ENCODE results near the gene SEZ6L2.
A peak's percentile ranks its signal among the peaks of the same experiment; 100 is the strongest.

SEZ6L2 gene

GRCh38 chr16:29862884-29863668, 36.3 kb downstream of the SEZ6L2 start, which contains the start of gene CDIPT:
TSS of gene CDIPT (minus strand) at chr16:29863226. CDS start at chr16:29862857, 369 bp downstream.
- peaks cover 16% of the 10 kb centered on the region for H3K4me1 ChIP-seq (ENCODE audit: insufficient read depth, low read length, severe bottlenecking)
- peak within 1 kb of the TSS; percentile 88 for H3K9ac ChIP-seq (ENCODE audit: low read length)
- H4K20me1 ChIP-seq (ENCODE audit: insufficient read depth, low read length), result no peaks in the 10 kb centered on the region
- TF ChIP-seq CTCF (IDR thresholded peaks at IDR 0.05; ENCODE audit: low read length) (peak; percentile 73), EZH2 (IDR thresholded peaks at IDR 0.05; ENCODE audit: borderline replicate concordance, low read length) (no peak)
- H3K9me3 ChIP-seq (ENCODE audit: low read length), result no peaks in the 10 kb centered on the region
- no peaks in the 10 kb centered on the region for H3K79me2 ChIP-seq (ENCODE audit: insufficient read depth, low read length)
- H2AFZ ChIP-seq (ENCODE audit: low read length), result peak within 1 kb of the TSS; percentile 69; the same call in 1 of the 2 replicates
- peaks cover 28% of the 10 kb centered on the region for H3K36me3 ChIP-seq (ENCODE audit: insufficient read depth, low read length)
- peak within 1 kb of the TSS; percentile 72 for H3K27ac ChIP-seq (ENCODE audit: low read depth, low read length, poor library complexity, severe bottlenecking)
- peak within 1 kb of the TSS; percentile 90 for H3K4me2 ChIP-seq (ENCODE audit: low read length)
- H3K9me2 ChIP-seq (ENCODE audit: low read depth, low read length), result no peaks in the 10 kb centered on the region
- 0 out of 2 replicates have a peak, but pooled peaks cover 5% of the 10 kb centered on the region for H3K27me3 ChIP-seq (ENCODE audit: insufficient read depth, low read length)
- no peaks in the 10 kb centered on the region for H3F3A ChIP-seq (ENCODE audit: insufficient read depth, low read length)
- peak within 1 kb of the TSS; percentile 90 for H3K4me3 ChIP-seq (ENCODE audit: low read depth, low read length, poor library complexity, severe bottlenecking)

- TF ChIP-seq CTCF (IDR thresholded peaks at IDR 0.05; ENCODE audit: low read length), result peak; percentile 4; the same call in 1 of the 2 replicates
- no peak for TF ChIP-seq EZH2 (IDR thresholded peaks at IDR 0.05; ENCODE audit: borderline replicate concordance, low read length)
- Histone ChIP-seq H3K4me1 (ENCODE audit: insufficient read depth, low read length, severe bottlenecking) (peaks cover 16% of the 10 kb centered on the region), H3K4me2 (ENCODE audit: low read length) (peak overlapping the region; percentile 90), H3K79me2 (ENCODE audit: insufficient read depth, low read length) (no peaks in the 10 kb centered on the region), H3K9ac (ENCODE audit: low read length) (peak overlapping the region; percentile 88), H3K27ac (ENCODE audit: low read depth, low read length, poor library complexity, severe bottlenecking) (no peak overlapping the region), H3K4me3 (ENCODE audit: low read depth, low read length, poor library complexity, severe bottlenecking) (peak overlapping the region; percentile 90), H2AFZ (ENCODE audit: low read length) (no peak overlapping the region; the same call in 1 of the 2 replicates), H3K27me3 (ENCODE audit: insufficient read depth, low read length) (0 out of 2 replicates have a peak, but pooled peaks cover under 1% of the 10 kb centered on the region), H3F3A (ENCODE audit: insufficient read depth, low read length) (no peaks in the 10 kb centered on the region), H3K9me2 (ENCODE audit: low read depth, low read length) (no peaks in the 10 kb centered on the region), H3K9me3 (ENCODE audit: low read length) (no peaks in the 10 kb centered on the region), H3K36me3 (ENCODE audit: insufficient read depth, low read length) (peaks cover 28% of the 10 kb centered on the region), H4K20me1 (ENCODE audit: insufficient read depth, low read length) (no peaks in the 10 kb centered on the region)
Observed at GRCh38 chr16:29862383-29862883, 36.9 kb downstream of the SEZ6L2 start.

- Histone ChIP-seq H3K27ac (ENCODE audit: low read depth, low read length, poor library complexity, severe bottlenecking) (no peak overlapping the region), H3K36me3 (ENCODE audit: insufficient read depth, low read length) (peaks cover 28% of the 10 kb centered on the region), H3K4me1 (ENCODE audit: insufficient read depth, low read length, severe bottlenecking) (peaks cover 16% of the 10 kb centered on the region), H3K9me2 (ENCODE audit: low read depth, low read length) (no peaks in the 10 kb centered on the region), H4K20me1 (ENCODE audit: insufficient read depth, low read length) (no peaks in the 10 kb centered on the region), H3K79me2 (ENCODE audit: insufficient read depth, low read length) (no peaks in the 10 kb centered on the region), H3K9ac (ENCODE audit: low read length) (no peak overlapping the region), H3K9me3 (ENCODE audit: low read length) (no peaks in the 10 kb centered on the region), H3K4me2 (ENCODE audit: low read length) (no peak overlapping the region), H3F3A (ENCODE audit: insufficient read depth, low read length) (no peaks in the 10 kb centered on the region), H3K27me3 (ENCODE audit: insufficient read depth, low read length) (no peaks in the 10 kb centered on the region), H2AFZ (ENCODE audit: low read length) (no peak overlapping the region), H3K4me3 (ENCODE audit: low read depth, low read length, poor library complexity, severe bottlenecking) (no peak overlapping the region)
- TF ChIP-seq CTCF (IDR thresholded peaks at IDR 0.05; ENCODE audit: low read length) (no peak), EZH2 (IDR thresholded peaks at IDR 0.05; ENCODE audit: borderline replicate concordance, low read length) (no peak)
Observed at GRCh38 chr16:29860218-29860617, 39.1 kb downstream of the SEZ6L2 start.
